Stomach smooth muscle (tissue), 2 donors: Measurements from ENCODE around the gene PPP4R4.

Source experiments
- H3K27ac ChIP-seq: one replicate; pipeline ENCODE4 v1.7.0; 2013; ENCODE audit warnings: mild to moderate bottlenecking, low read length, inconsistent platforms
- H3K27me3 ChIP-seq, 2 donors: one replicate each; pipeline ENCODE4 v1.7.0; 2013; ENCODE audit warnings: low read length in 2 of 2; ENCODE audit not compliant: insufficient read depth in 2 of 2, control insufficient read depth in 1 of 2
- H3K36me3 ChIP-seq, 2 donors: one replicate each; pipeline ENCODE4 v1.7.0; 2013; ENCODE audit warnings: low read length in 2 of 2; ENCODE audit not compliant: control insufficient read depth in 2 of 2, insufficient read depth in 2 of 2
- H3K4me1 ChIP-seq: one replicate; pipeline ENCODE4 v1.7.0; 2013; ENCODE audit warnings: low read length; ENCODE audit not compliant: control insufficient read depth, insufficient read depth
- H3K4me3 ChIP-seq, 2 donors: one replicate each; pipeline ENCODE4 v1.7.0; 2013; ENCODE audit warnings: low read length in 2 of 2
- H3K9ac ChIP-seq, 2 donors: one replicate each; pipeline ENCODE4 v1.7.0; 2013; ENCODE audit warnings: low read length in 2 of 2, mild to moderate bottlenecking in 1 of 2
- H3K9me3 ChIP-seq, 2 donors: one replicate each; pipeline ENCODE4 v1.7.0; 2013; ENCODE audit warnings: low read length in 2 of 2; ENCODE audit not compliant: control insufficient read depth in 2 of 2
- donor health status: healthy.
- donor health status: Pancreatic carcinoma.

The PPP4R4 gene

GRCh38 chr14:94179244-94179643, 5.1 kb downstream of the PPP4R4 start:
- H3K4me1 ChIP-seq = peaks cover 10% of the 10 kb centered on the region
- no peaks in the 10 kb centered on the region for H3K36me3 ChIP-seq
- H3K9ac ChIP-seq = no peak overlapping the region
- no peak overlapping the region for H3K4me3 ChIP-seq
- H3K27ac ChIP-seq = no peak overlapping the region
- H3K9me3 ChIP-seq = no peaks in the 10 kb centered on the region
- H3K27me3 ChIP-seq = peaks cover 16 to 42% of the 10 kb centered on the region in 2 donors

DNA sequence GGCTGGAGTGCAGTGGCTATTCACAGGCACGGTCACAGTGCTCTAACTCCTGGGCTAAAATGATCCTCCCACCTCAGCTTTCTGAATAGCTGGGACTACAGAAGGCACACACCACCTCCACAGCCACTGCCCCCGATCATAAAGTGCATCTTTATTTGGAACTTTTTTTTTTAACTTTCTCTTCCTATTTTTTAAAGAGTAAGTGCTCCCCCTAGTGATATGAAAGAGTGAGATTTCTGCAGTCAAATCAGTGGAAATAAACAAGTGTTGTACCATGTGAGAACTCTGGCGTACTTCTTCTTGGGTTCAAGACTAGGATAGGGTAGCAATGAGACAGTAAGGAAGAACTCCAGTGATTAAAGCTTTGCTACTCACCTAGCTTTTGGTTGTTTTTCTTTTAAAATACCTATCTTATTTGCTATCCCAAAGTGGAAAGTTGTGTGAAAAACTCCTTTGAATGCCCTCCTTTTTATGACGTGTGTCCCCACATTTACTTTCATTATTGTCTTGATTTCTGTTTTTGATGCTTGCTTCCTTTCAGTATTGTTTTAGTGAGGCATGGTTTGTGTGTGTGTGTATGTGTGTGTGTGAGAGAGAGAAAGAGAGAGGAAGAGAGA, 6.6 kb downstream of the PPP4R4 start:
- H3K4me3 ChIP-seq = no peak overlapping the region

DNA sequence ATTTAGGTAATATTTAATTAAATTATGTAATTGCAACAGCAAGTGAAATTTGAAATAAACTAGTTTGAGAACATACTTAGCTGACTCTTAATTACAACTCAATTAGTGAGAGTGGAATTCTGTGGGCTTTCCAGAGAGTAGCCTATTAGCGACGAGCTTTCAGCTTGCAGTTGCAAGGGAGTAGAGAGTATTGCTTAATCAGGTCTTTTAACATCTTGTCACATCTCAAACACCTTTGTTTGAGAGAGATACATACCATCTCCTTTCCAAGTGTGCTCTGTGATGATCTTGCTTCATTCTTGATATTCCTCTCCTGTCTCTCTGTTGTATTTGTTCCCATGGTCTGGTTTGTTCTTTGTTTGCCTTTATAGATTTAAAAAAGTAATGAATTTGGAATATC, 7.7 kb downstream of the PPP4R4 start:
- Histone ChIP-seq H3K27me3 (peaks cover 7 to 18% of the 10 kb centered on the region in 2 donors), H3K27ac (no peak overlapping the region), H3K9me3 (no peaks in the 10 kb centered on the region), H3K36me3 (no peaks in the 10 kb centered on the region), H3K4me1 (no peaks in the 10 kb centered on the region), H3K9ac (no peak overlapping the region), H3K4me3 (no peak overlapping the region)

More for the DNA sequence above, 6.6 kb downstream of the PPP4R4 start:
- no peak overlapping the region for H3K9ac ChIP-seq
- no peaks in the 10 kb centered on the region for H3K4me1 ChIP-seq
- peaks cover 8 to 27% of the 10 kb centered on the region in 2 donors for H3K27me3 ChIP-seq
- H3K9me3 ChIP-seq = no peaks in the 10 kb centered on the region
- no peaks in the 10 kb centered on the region for H3K36me3 ChIP-seq
- H3K27ac ChIP-seq = no peak overlapping the region

DNA sequence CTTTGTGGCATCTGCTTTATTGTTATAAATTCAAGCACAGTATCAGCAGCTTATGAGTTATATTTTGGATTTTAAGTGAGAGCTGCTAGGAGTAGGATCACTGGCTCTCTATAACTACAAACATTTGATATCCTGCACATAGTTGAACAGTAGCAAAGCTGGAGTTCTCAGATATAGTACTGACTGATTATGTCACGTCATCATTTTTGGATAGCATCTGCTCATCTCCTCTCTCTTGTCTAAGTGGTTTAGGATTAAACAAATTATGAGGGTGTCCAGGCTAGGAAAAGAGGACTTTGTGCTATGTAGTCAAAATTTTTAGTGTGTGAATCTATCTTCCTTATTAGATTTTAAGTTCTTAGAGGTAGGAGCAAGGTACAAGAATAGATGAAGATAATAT, 18.4 kb downstream of the PPP4R4 start:
- Histone ChIP-seq H3K9ac (no peak overlapping the region), H3K4me1 (no peaks in the 10 kb centered on the region), H3K27ac (no peak overlapping the region), H3K9me3 (no peaks in the 10 kb centered on the region), H3K27me3 (peaks cover 0 to 4% of the 10 kb centered on the region in 2 donors), H3K4me3 (no peak overlapping the region), H3K36me3 (no peaks in the 10 kb centered on the region)

- Histone ChIP-seq H3K27ac (no peak overlapping the region), H3K27me3 (peaks cover 0 to 4% of the 10 kb centered on the region in 2 donors), H3K4me1 (no peaks in the 10 kb centered on the region), H3K4me3 (no peak overlapping the region), H3K9ac (no peak overlapping the region), H3K36me3 (no peaks in the 10 kb centered on the region), H3K9me3 (no peaks in the 10 kb centered on the region)
Measured at GRCh38 chr14:94193776-94194175, 19.7 kb downstream of the PPP4R4 start.

DNA sequence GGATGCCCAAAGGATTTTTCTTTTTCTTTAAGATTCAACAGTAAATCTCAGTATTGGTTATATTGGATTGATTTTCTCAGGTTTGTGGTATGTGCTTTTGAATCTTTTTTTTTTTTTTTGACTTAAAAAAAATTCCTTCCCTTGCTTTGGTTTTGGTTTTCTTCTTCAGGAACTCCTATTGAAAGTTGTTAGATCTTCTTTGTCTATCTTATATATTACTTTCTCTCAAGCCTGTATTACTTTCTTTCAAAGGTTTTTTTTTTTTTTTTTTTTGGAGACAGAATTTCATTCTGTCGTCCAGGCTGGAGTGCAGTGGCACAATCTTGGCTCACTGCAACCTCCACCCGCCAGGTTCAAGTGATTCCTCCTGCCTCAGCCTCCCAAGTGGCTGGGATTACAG, 21.9 kb downstream of the PPP4R4 start:
- H3K4me1 ChIP-seq = no peaks in the 10 kb centered on the region
- H3K36me3 ChIP-seq = no peaks in the 10 kb centered on the region
- no peak overlapping the region for H3K27ac ChIP-seq
- peaks cover 0 to 4% of the 10 kb centered on the region in 2 donors for H3K27me3 ChIP-seq
- peaks cover 0 to 5% of the 10 kb centered on the region in 2 donors for H3K9me3 ChIP-seq
- no peak overlapping the region for H3K9ac ChIP-seq
- no peak overlapping the region for H3K4me3 ChIP-seq

GRCh38 chr14:94203473-94204210, 29.5 kb downstream of the PPP4R4 start:
- no peak overlapping the region for H3K27ac ChIP-seq
- H3K36me3 ChIP-seq = no peaks in the 10 kb centered on the region
- no peaks in the 10 kb centered on the region for H3K27me3 ChIP-seq
- no peak overlapping the region for H3K4me3 ChIP-seq
- H3K9ac ChIP-seq = no peak overlapping the region
- peaks cover 0 to 5% of the 10 kb centered on the region in 2 donors for H3K9me3 ChIP-seq
- no peaks in the 10 kb centered on the region for H3K4me1 ChIP-seq

GRCh38 chr14:94213021-94213420, 38.9 kb downstream of the PPP4R4 start:
- H3K4me1 ChIP-seq = no peaks in the 10 kb centered on the region
- peaks cover 3 to 7% of the 10 kb centered on the region in 2 donors for H3K9me3 ChIP-seq
- no peaks in the 10 kb centered on the region for H3K36me3 ChIP-seq
- no peaks in the 10 kb centered on the region for H3K27me3 ChIP-seq
- no peak overlapping the region for H3K27ac ChIP-seq
- H3K9ac ChIP-seq = no peak overlapping the region
- H3K4me3 ChIP-seq = no peak overlapping the region

GRCh38 chr14:94213741-94214140, 39.6 kb downstream of the PPP4R4 start:
- no peaks in the 10 kb centered on the region for H3K36me3 ChIP-seq
- peaks cover 3 to 7% of the 10 kb centered on the region in 2 donors for H3K9me3 ChIP-seq
- no peak overlapping the region for H3K4me3 ChIP-seq
- H3K27me3 ChIP-seq = no peaks in the 10 kb centered on the region
- H3K9ac ChIP-seq = no peak overlapping the region
- H3K4me1 ChIP-seq = no peaks in the 10 kb centered on the region
- H3K27ac ChIP-seq = no peak overlapping the region

GRCh38 chr14:94217116-94217515, 43.0 kb downstream of the PPP4R4 start:
- H3K4me3 ChIP-seq = no peak overlapping the region
- no peaks in the 10 kb centered on the region for H3K36me3 ChIP-seq
- no peak overlapping the region for H3K9ac ChIP-seq
- H3K9me3 ChIP-seq = peaks cover 3 to 7% of the 10 kb centered on the region in 2 donors
- H3K27ac ChIP-seq = no peak overlapping the region
- H3K27me3 ChIP-seq = no peaks in the 10 kb centered on the region
- H3K4me1 ChIP-seq = no peaks in the 10 kb centered on the region
